K562 (cell line): ENCODE data around the gene CFAP251. TPM values are rescaled to one million over a fixed set of nuclear protein-coding genes. Genes with fewer than 3 reads are reported as not detected.
"Not testable (repeated sequence)": the region's sequence is repeated elsewhere in the genome, so short reads cannot be mapped to it uniquely, and the experiment has no call there.

Source experiments
- ATAC-seq: fragments of 200-7000 bp; cut with Tn5 transposase; 3 replicates; pipeline ENCODE4 v1.9.1; 2020; ENCODE audit warnings: moderate library complexity
- BruUV-seq: library from RNA; stranded (reverse); fragments of 400-500 nt; replicated peaks from 2 replicates; lab custom pipeline; 2021; lab: Mats Ljungman, UMichigan
- CTCF ChIA-PET: fragments of 300-600 bp; formaldehyde crosslinking; extraction: SDS; loops from one replicate; lab custom pipeline; 2021; ENCODE audit warnings: low intra/inter-chr PET ratio; lab: Yijun Ruan, JAX
- POLR2A ChIA-PET: fragments of 300-600, 350-650 bp; sonication (Branson Sonifier 250); formaldehyde crosslinking; extraction: SDS; loops from one replicate; lab custom pipeline; 2021; ENCODE audit warnings: antibody characterized with exemption, inconsistent platforms; lab: Yijun Ruan, JAX
- DNase-seq, 4 experiments: peaks; one replicate each; pipeline versions ENCODE4 v3.0.0 to v3.0.0-alpha.2; 2011 to 2018; ENCODE audit warnings: low spot score in 3 of 4, mixed read lengths in 3 of 4; ENCODE audit errors: extremely low read depth in 1 of 4
- FAIRE-seq: peaks from 2 replicates; lab custom pipeline; 2011; peaks lifted over from hg19 to GRCh38; lab: Jason Lieb, UNC
- H2AFZ ChIP-seq: 2 replicates; pipeline ENCODE4 v1.6.0; 2011; ENCODE audit warnings: low read depth, low read length, control low read depth, inconsistent platforms
- H3K27ac ChIP-seq: fragments of 200-600 bp; 3 replicates; pipeline ENCODE4 v1.8.0; 2011; ENCODE audit warnings: low read depth, mild to moderate bottlenecking, control low read depth, inconsistent platforms, low read length, moderate library complexity, mixed read lengths; ENCODE audit errors: extremely low read depth
- H3K27me3 ChIP-seq, 2 experiments: fragments of 300-600 bp in 1 of 2; 2 replicates in 1 of 2; 3 replicates in 1 of 2; pipeline versions ENCODE4 v1.6.0 to v1.8.0; 2011; ENCODE audit warnings: inconsistent platforms in 2 of 2, low read length in 2 of 2, mild to moderate bottlenecking in 1 of 2, mixed read lengths in 1 of 2, moderate library complexity in 1 of 2; ENCODE audit not compliant: control insufficient read depth in 2 of 2, insufficient read depth in 2 of 2
- H3K36me3 ChIP-seq: fragments of 300-600 bp; 3 replicates; pipeline ENCODE4 v1.8.0; 2011; ENCODE audit warnings: mild to moderate bottlenecking, low read length, inconsistent platforms; ENCODE audit not compliant: control insufficient read depth, insufficient read depth
- H3K4me1 ChIP-seq, 2 experiments: fragments of 200-600 bp in 1 of 2; replicated peaks in 1 of 2; 2 replicates in 1 of 2; 3 replicates in 1 of 2; pipeline versions ENCODE4 v1.5.1 to v1.8.0; 2011; ENCODE audit warnings: inconsistent platforms in 2 of 2, low read length in 2 of 2, mild to moderate bottlenecking in 1 of 2, mixed read lengths in 1 of 2, moderate library complexity in 1 of 2; ENCODE audit not compliant: control insufficient read depth in 2 of 2, insufficient read depth in 2 of 2
- H3K4me2 ChIP-seq: 2 replicates; pipeline ENCODE4 v1.6.1; 2011; ENCODE audit warnings: low read length, control low read depth, inconsistent platforms, mixed read lengths; ENCODE audit not compliant: insufficient read depth
- H3K4me3 ChIP-seq: fragments of 200-600 bp; sonication (generic), shearing (Covaris generic); 2 replicates; pipeline ENCODE4 v1.5.1; 2016; ENCODE audit warnings: control low read depth, inconsistent platforms
- H3K79me2 ChIP-seq: fragments of 200-600 bp; 3 replicates; pipeline ENCODE4 v1.8.0; 2011; ENCODE audit warnings: low read length, inconsistent platforms; ENCODE audit not compliant: control insufficient read depth, insufficient read depth
- H3K9ac ChIP-seq, 2 experiments: 2 replicates each; pipeline versions ENCODE4 v1.6.0 to v1.6.1; 2011; ENCODE audit warnings: low read depth in 2 of 2, low read length in 2 of 2, control low read depth in 1 of 2, inconsistent platforms in 1 of 2, mild to moderate bottlenecking in 1 of 2, mixed read lengths in 1 of 2; ENCODE audit not compliant: insufficient read depth in 1 of 2
- H3K9me1 ChIP-seq: one replicate; pipeline ENCODE4 v1.6.0; 2011; ENCODE audit warnings: inconsistent platforms, mild to moderate bottlenecking, low read length, moderate library complexity; ENCODE audit not compliant: control insufficient read depth, insufficient read depth
- H3K9me3 ChIP-seq: replicated peaks from 2 replicates; pipeline ENCODE4 v1.5.1; 2011; ENCODE audit warnings: low read depth, low read length, inconsistent platforms; ENCODE audit not compliant: control insufficient read depth, insufficient read depth
- H4K20me1 ChIP-seq: replicated peaks from 2 replicates; pipeline ENCODE4 v1.6.1; 2011; ENCODE audit warnings: low read length, inconsistent platforms, mixed read lengths; ENCODE audit not compliant: control insufficient read depth, insufficient read depth
- SIRT6 ChIP-seq: IDR thresholded peaks from one replicate; pipeline ENCODE4 v1.6.1; 2012; ENCODE audit warnings: low read depth, mild to moderate bottlenecking, control low read depth, inconsistent platforms, low read length, moderate library complexity
- SP2 ChIP-seq: IDR thresholded peaks from 2 replicates; pipeline ENCODE4 v1.6.1; 2011; ENCODE audit warnings: mild to moderate bottlenecking, low read depth, low read length, moderate library complexity; ENCODE audit not compliant: poor library complexity, severe bottlenecking; ENCODE audit errors: extremely low read depth
- ZNF121 ChIP-seq: sonication (generic); formaldehyde crosslinking; conservative IDR thresholded peaks from 2 replicates; pipeline ENCODE4 v1.8.0; 2022; ENCODE audit warnings: missing genetic modification reagents
- WGBS: fragments of 100-300 bp; shearing (Covaris generic); methylation state at CpG from one replicate; pipeline ENCODE4 v1.1.6; 2016; ENCODE audit warnings: low coverage, mixed read lengths; ENCODE audit not compliant: insufficient coverage; ENCODE audit errors: missing lambda C conversion rate; 5-methylcytosine and 5-hydroxymethylcytosine counted together
- in situ Hi-C: fragments of 300-500 bp; cut with MboI; formaldehyde crosslinking; loops from 4 replicates; pipeline ENCODE4 v1.15.0; 2018; ENCODE audit warnings: inconsistent platforms, mixed read lengths
- intact Hi-C: fragments of 100-400 bp; cut with micrococcal nuclease; formaldehyde crosslinking; loops from 2 replicates; pipeline ENCODE4 v1.14.2; 2022
- polyA plus RNA-seq, 8 experiments: library from polyadenylated mRNA; depleted of rRNA in 4 of 8; stranded (reverse) in 5 of 8; unstranded in 3 of 8; fragments of >200 nt; fragmentation: Nextera tagmentation in 2 of 8; fragmentation: Illumina TruSeq in 1 of 8; extraction: Ambion mirVana in 2 of 8; extraction: Trizol in 1 of 8; gene quantifications; 2 replicates each; pipeline versions ENCODE4 v1.2.1 to v1.2.3, GENCODE V29; 2011 to 2014; ENCODE audit warnings: inconsistent platforms in 1 of 8, missing spikeins in 1 of 8
- total RNA-seq, 7 experiments: library from RNA; depleted of rRNA in 6 of 7; stranded (reverse); fragments of >200 nt in 6 of 7; fragmentation: Illumina TruSeq in 2 of 7; extraction: Trizol in 2 of 7; gene quantifications; 2 replicates each; pipeline versions ENCODE4 v1.2.1 to v1.2.3, GENCODE V29; 2011 to 2021; ENCODE audit warnings: low replicate concordance in 1 of 7

Gene CFAP251
- total and polyA plus RNA-seq, 9 of the 15 experiments (the other 6 are each of a cell fraction or from before 2014, with no cell fraction given), result 16.6 to 31.0 (median 19.1) TPM

GRCh38 chr12:122040579-122041386 is 122.4 kb downstream of the CFAP251 start:
- 88% methylated on average over 20 of the region's 21 CpGs for WGBS
- no peak overlapping the region for H2AFZ ChIP-seq
- H3K36me3 ChIP-seq, result peaks cover 60% of the 10 kb centered on the region; the same call in 1 of the 3 replicates
- no peak overlapping the region for H3K4me3 ChIP-seq
- no peaks in the 10 kb centered on the region for H3K79me2 ChIP-seq
- intact Hi-C loops, result no loop called here
- H3K9ac ChIP-seq, result no peak overlapping the region
- BruUV-seq, result no TSS peak
- no peaks in the 10 kb centered on the region for H3K27me3 ChIP-seq
- H3K4me2 ChIP-seq, result no peak overlapping the region
- H3K27ac ChIP-seq, result no peak overlapping the region
- DNase-seq, result no peak
- no peak for FAIRE-seq
- POLR2A ChIA-PET, result interaction anchor here (1.2 kb wide), 1 partner anchor 11 kb away, joined by 3 read pairs; no protein-coding TSS in a partner anchor
- no peaks in the 10 kb centered on the region for H4K20me1 ChIP-seq
- TF ChIP-seq SP2 (no peak), SIRT6 (no peak)
- TF ChIP-seq, all 486 proteins: peak for 0
- H3K4me1 ChIP-seq, result peaks cover 0 to 3% of the 10 kb centered on the region in 2 experiments; a peak in 1 of 5 replicates
- ATAC-seq, result no peak
- H3K9me3 ChIP-seq, result no peaks in the 10 kb centered on the region
- CTCF ChIA-PET, result no interaction called here
- no peaks in the 10 kb centered on the region for H3K9me1 ChIP-seq
- in situ Hi-C loops, result loop anchor here (5.0 kb wide), 1 partner anchor 152 kb away; no protein-coding TSS in a partner anchor

- in situ Hi-C loops, result loop anchor here (5.0 kb wide), 1 partner anchor 151 kb away; no protein-coding TSS in a partner anchor
- POLR2A ChIA-PET, CTCF ChIA-PET, H2AFZ ChIP-seq, H3K79me2 ChIP-seq, DNase-seq, H3K9me1 ChIP-seq, BruUV-seq, H3K9me3 ChIP-seq, H3K4me1 ChIP-seq, ATAC-seq, H3K4me3 ChIP-seq, H3K27ac ChIP-seq, H3K9ac ChIP-seq, H3K27me3 ChIP-seq, H3K4me2 ChIP-seq, FAIRE-seq, intact Hi-C loops, H4K20me1 ChIP-seq: not testable (repeated sequence)
- TF ChIP-seq ZNF121, result peak; percentile 96
- 75% methylated on average over 3 of the region's 3 CpGs for WGBS
- H3K36me3 ChIP-seq, result peaks cover 60% of the 10 kb centered on the region; the same call in 1 of the 3 replicates
These were observed 123.1 kb downstream of the CFAP251 start for GRCh38 chr12:122041458-122041857.
